GM12878 (cell line): Measurements from ENCODE around the gene PPP1R9B. TPM values are rescaled to one million over a fixed set of nuclear protein-coding genes. Genes with fewer than 3 reads are reported as not detected.

Source experiments
- BHLHE40 ChIP-seq, 2 experiments: fragments of 450-650 bp in 1 of 2; IDR thresholded peaks; 2 replicates each; pipeline ENCODE4 v1.6.1; 2011 to 2017; ENCODE audit warnings: low read depth in 2 of 2, borderline replicate concordance in 1 of 2, improper control_type of control experiment in 1 of 2, low read length in 1 of 2, mild to moderate bottlenecking in 1 of 2
- CTCF ChIP-seq, 3 experiments: IDR thresholded peaks in 2 of 3; conservative IDR thresholded peaks in 1 of 3; 2 replicates each; pipeline ENCODE4 v1.5.1; 2011; ENCODE audit warnings: low read depth in 3 of 3, low read length in 3 of 3, mild to moderate bottlenecking in 3 of 3, control low read depth in 2 of 3, moderate library complexity in 2 of 3, inconsistent platforms in 1 of 3, mixed read lengths in 1 of 3; ENCODE audit not compliant: control insufficient read depth in 2 of 3, insufficient read depth in 1 of 3; ENCODE audit errors: extremely low read depth in 1 of 3
- ELK1 ChIP-seq: IDR thresholded peaks from 2 replicates; pipeline ENCODE4 v1.6.1; 2012; ENCODE audit warnings: low read depth, low read length, improper control_type of control experiment
- ESRRA ChIP-seq: IDR thresholded peaks from 2 replicates; pipeline ENCODE4 v1.6.1; 2012; ENCODE audit warnings: mild to moderate bottlenecking, low read length, improper control_type of control experiment
- HDAC2 ChIP-seq: fragments of 200-600 bp; sonication (generic); IDR thresholded peaks from 2 replicates; pipeline ENCODE4 v1.6.1; 2017
- IKZF2 ChIP-seq, 2 experiments: fragments of 450-650 bp; IDR thresholded peaks; 2 replicates each; pipeline ENCODE4 v1.6.1; 2017; ENCODE audit warnings: mild to moderate bottlenecking in 2 of 2, moderate library complexity in 2 of 2
- NFYA ChIP-seq: IDR thresholded peaks from 2 replicates; pipeline ENCODE4 v1.6.1; 2011; ENCODE audit warnings: low read depth, mild to moderate bottlenecking, low read length, improper control_type of control experiment, borderline replicate concordance
- REST ChIP-seq: IDR thresholded peaks from 2 replicates; pipeline ENCODE4 v1.6.1; 2012; ENCODE audit warnings: mild to moderate bottlenecking, low read depth, low read length
- SIN3A ChIP-seq: IDR thresholded peaks from 2 replicates; pipeline ENCODE4 v1.6.1; 2012; ENCODE audit warnings: low read depth, low read length, improper control_type of control experiment
- SRF ChIP-seq, 2 experiments: IDR thresholded peaks; 2 replicates each; pipeline ENCODE4 v1.6.1; 2011; ENCODE audit warnings: low read depth in 2 of 2, low read length in 2 of 2, mild to moderate bottlenecking in 1 of 2, moderate library complexity in 1 of 2
- STAT3 ChIP-seq: IDR thresholded peaks from 2 replicates; pipeline ENCODE4 v1.6.1; 2011; ENCODE audit warnings: low read depth, low read length, improper control_type of control experiment
- SUZ12 ChIP-seq: fragments of 200-600 bp; sonication (generic); IDR thresholded peaks from one replicate; pipeline ENCODE4 v1.6.1; 2018; ENCODE audit warnings: antibody characterized with exemption, mild to moderate bottlenecking; ENCODE audit not compliant: unreplicated experiment
- USF1 ChIP-seq: IDR thresholded peaks from 2 replicates; pipeline ENCODE4 v1.6.1; 2011; ENCODE audit warnings: borderline replicate concordance, low read depth, mild to moderate bottlenecking, moderate library complexity, mixed read lengths, low read length; ENCODE audit not compliant: insufficient read depth; ENCODE audit errors: extremely low read length
- ZBTB11 ChIP-seq: fragments of 450-650 bp; formaldehyde crosslinking; IDR thresholded peaks from 2 replicates; pipeline ENCODE4 v1.5.0; 2022; ENCODE audit warnings: mild to moderate bottlenecking, missing genetic modification characterization
- ZNF622 ChIP-seq: fragments of 450-650 bp; IDR thresholded peaks from 2 replicates; pipeline ENCODE4 v1.6.1; 2017; ENCODE audit warnings: mild to moderate bottlenecking, inconsistent platforms
- ZZZ3 ChIP-seq: IDR thresholded peaks from 2 replicates; pipeline ENCODE4 v1.6.1; 2011; ENCODE audit warnings: low read depth; ENCODE audit not compliant: control insufficient read depth, insufficient read length
- polyA plus RNA-seq, 11 experiments: library from polyadenylated mRNA; depleted of rRNA in 4 of 11; unstranded in 6 of 11; stranded (reverse) in 5 of 11; fragments of >200 nt; fragmentation: Nextera tagmentation in 4 of 11; fragmentation: Illumina TruSeq in 1 of 11; extraction: Ambion mirVana in 4 of 11; extraction: Trizol in 1 of 11; gene quantifications; 1 replicate in 1 of 11; 2 replicates in 10 of 11; pipeline versions ENCODE4 v1.2.1 to v1.2.3, GENCODE V29; 2011 to 2016; ENCODE audit warnings: inconsistent platforms in 2 of 11, missing spikeins in 2 of 11, low read depth in 1 of 11
- total RNA-seq, 4 experiments: library from RNA; depleted of rRNA in 3 of 4; stranded (reverse); fragments of >200 nt in 3 of 4; fragmentation: Illumina TruSeq in 1 of 4; extraction: Trizol in 1 of 4; gene quantifications; 2 replicates each; pipeline versions ENCODE4 v1.2.1 to v1.2.3, GENCODE V29; 2013 to 2021

PPP1R9B gene
- total and polyA plus RNA-seq, 10 of the 15 experiments (the other 5 are each of a cell fraction or from before 2014, with no cell fraction given), result 0.20 to 107 (median 37.5) TPM

GRCh38 chr17:50148226-50149090, 2.0 kb downstream of the PPP1R9B start (continued):
- TF ChIP-seq NFYA (no peak), ELK1 (no peak), BHLHE40 (IDR thresholded peaks at IDR 0.05; ENCODE audit: borderline replicate concordance in 1 of 2, low read depth in 2 of 2, low read length in 1 of 2) (peak; percentile 94), SIN3A (peak; percentile 73), CTCF (IDR thresholded peaks at IDR 0.05 in 2 of 3, conservative IDR thresholded peaks at IDR 0.05 in 1 of 3; ENCODE audit: control insufficient read depth in 2 of 3, extremely low read depth in 1 of 3, insufficient read depth in 1 of 3, low read depth in 3 of 3, low read length in 3 of 3) (no peak), USF1 (peak; percentile 82), STAT3 (no peak), REST (no peak), HDAC2 (no peak), SUZ12 (no peak), IKZF2 (IDR thresholded peaks at IDR 0.05) (peak; percentile 99), ZZZ3 (no peak), SRF (IDR thresholded peaks at IDR 0.05; ENCODE audit: low read depth in 2 of 2, low read length in 2 of 2) (no peak), ESRRA (no peak), ZNF622 (no peak), ZBTB11 (no peak)
